ENCODE data around the gene WDPCP.

GRCh38 chr2:63310614-63311013 lies 277.7 kb downstream of the WDPCP start:
- no peak for TF ChIP-seq CTCF (IDR thresholded peaks at IDR 0.05; ENCODE audit: low read depth, low read length)
- TF ChIP-seq POLR2A (IDR thresholded peaks at IDR 0.05; ENCODE audit: extremely low read depth, insufficient read length): no peak

Measured in NB4 (cell line).